Gastrocnemius medialis (tissue), 4 donors: ENCODE measurements around the gene SASH1. TPM values are rescaled to one million over a fixed set of nuclear protein-coding genes. Genes with fewer than 3 reads are reported as not detected.

Source experiments
- ATAC-seq, 2 donors: fragments of 150-250 bp; one replicate each; pipeline ENCODE4 v1.9.1; 2016
- DNase-seq, 2 donors: peaks; one replicate each; pipeline ENCODE4 v3.0.0-alpha.2; 2019
- H3K27ac ChIP-seq, 4 donors: fragments of 200-600 bp; sonication (generic); 1 replicate in 1 of 4; 2 replicates in 3 of 4; pipeline ENCODE4 v1.5.1; 2016 to 2018; ENCODE audit warnings: mild to moderate bottlenecking in 2 of 4, moderate library complexity in 1 of 4
- H3K27me3 ChIP-seq, 3 donors: fragments of 200-600 bp; sonication (generic) in 2 of 3; 1 replicate in 1 of 3; 2 replicates in 2 of 3; pipeline versions ENCODE4 v1.5.1 to v1.6.0; 2016 to 2019; ENCODE audit warnings: mild to moderate bottlenecking in 1 of 3, moderate library complexity in 1 of 3
- H3K36me3 ChIP-seq, 2 donors: fragments of 200-600 bp; sonication (generic) in 1 of 2; one replicate each; pipeline ENCODE4 v1.5.1; 2017 to 2018
- H3K4me1 ChIP-seq, 2 donors: fragments of 200-600 bp; sonication (generic) in 1 of 2; one replicate each; pipeline ENCODE4 v1.5.1; 2016 to 2017; ENCODE audit warnings: mild to moderate bottlenecking in 2 of 2
- H3K4me3 ChIP-seq, 4 donors: fragments of 200-600 bp; sonication (generic) in 3 of 4; 1 replicate in 1 of 4; 2 replicates in 3 of 4; pipeline ENCODE4 v1.5.1; 2016 to 2019; ENCODE audit warnings: mild to moderate bottlenecking in 2 of 4
- H3K9me3 ChIP-seq, 3 donors: fragments of 200-600 bp; sonication (generic) in 2 of 3; 1 replicate in 1 of 3; 2 replicates in 2 of 3; pipeline ENCODE4 v1.5.1; 2016 to 2019
- CTCF ChIP-seq, 5 experiments: fragments of 450-650 bp in 3 of 5; fragments of 200-600 bp in 2 of 5; sonication (generic) in 2 of 5; IDR thresholded peaks in 4 of 5; conservative IDR thresholded peaks in 1 of 5; 1 replicate in 4 of 5; 2 replicates in 1 of 5; pipeline ENCODE4 v1.5.1; 2016 to 2019; ENCODE audit warnings: antibody characterized with exemption in 5 of 5, mild to moderate bottlenecking in 3 of 5, moderate library complexity in 3 of 5
- POLR2A ChIP-seq, 2 donors: fragments of 450-650 bp; IDR thresholded peaks; one replicate each; pipeline ENCODE4 v1.6.1; 2017; ENCODE audit warnings: antibody characterized with exemption in 2 of 2, mild to moderate bottlenecking in 2 of 2, moderate library complexity in 2 of 2
- in situ Hi-C, 4 donors: fragments of 200-750 bp; cut with MboI; loops; one replicate each; pipeline versions ENCODE4 v1.15.0 to v1.8.0; 2017; ENCODE audit warnings: low sequenced_read_pairs in 4 of 4
- intact Hi-C: fragments of 100-400 bp; cut with DNase I; formaldehyde crosslinking; loops from one replicate; pipeline ENCODE4 v1.15.1; 2023; ENCODE audit warnings: low total_unique reads
- total RNA-seq, 4 donors: library from RNA; depleted of rRNA; stranded (reverse); fragments of >200 nt; gene quantifications; one replicate each; pipeline versions ENCODE4 v1.1.0 to v1.2.3, GENCODE V29; 2016

Gene SASH1
- total RNA-seq, 4 donors from 2014 or later: 28.2 to 42.4 (median 35.4) TPM

GRCh38 chr6:148307405-148307804 lies 35.2 kb upstream of the SASH1 start:
- DNase-seq (no peak), ATAC-seq (no peak)
- TF ChIP-seq CTCF (IDR thresholded peaks at IDR 0.05 in 4 of 5, conservative IDR thresholded peaks at IDR 0.05 in 1 of 5) (no peak), POLR2A (IDR thresholded peaks at IDR 0.05) (no peak)
- Histone ChIP-seq H3K27ac (no peak overlapping the region), H3K4me3 (no peak overlapping the region), H3K27me3 (no peaks in the 10 kb centered on the region), H3K4me1 (peaks cover 0 to 3% of the 10 kb centered on the region in 2 donors), H3K9me3 (no peaks in the 10 kb centered on the region), H3K36me3 (no peaks in the 10 kb centered on the region)
- intact Hi-C loops (no loop called here), in situ Hi-C loops (no loop called here)

- Histone ChIP-seq H3K9me3 (no peaks in the 10 kb centered on the region), H3K27ac (no peak overlapping the region), H3K36me3 (no peaks in the 10 kb centered on the region), H3K27me3 (no peaks in the 10 kb centered on the region), H3K4me3 (no peak overlapping the region), H3K4me1 (peaks cover 0 to 3% of the 10 kb centered on the region in 2 donors)
- no peak for TF ChIP-seq CTCF (IDR thresholded peaks at IDR 0.05 in 4 of 5, conservative IDR thresholded peaks at IDR 0.05 in 1 of 5)
- TF ChIP-seq POLR2A (IDR thresholded peaks at IDR 0.05): no peak
- ATAC-seq (peak in 1 of 2 donors; percentile 28), DNase-seq (no peak)
- in situ Hi-C loops (no loop called here), intact Hi-C loops (no loop called here)
Observed at GRCh38 chr6:148309301-148309700, 33.3 kb upstream of the SASH1 start.

GRCh38 chr6:148311966-148312669 lies 30.5 kb upstream of the SASH1 start:
- no peak overlapping the region for H3K4me3 ChIP-seq
- TF ChIP-seq POLR2A (IDR thresholded peaks at IDR 0.05) (no peak), CTCF (IDR thresholded peaks at IDR 0.05 in 4 of 5, conservative IDR thresholded peaks at IDR 0.05 in 1 of 5) (no peak)
- no peaks in the 10 kb centered on the region for H3K36me3 ChIP-seq
- in situ Hi-C loops: no loop called here
- DNase-seq (no peak), ATAC-seq (peak in 1 of 2 donors; percentile 51)
- no peaks in the 10 kb centered on the region for H3K9me3 ChIP-seq
- H3K27ac ChIP-seq: no peak overlapping the region
- H3K4me1 ChIP-seq: no peaks in the 10 kb centered on the region
- H3K27me3 ChIP-seq: no peaks in the 10 kb centered on the region
- intact Hi-C loops: no loop called here

GRCh38 chr6:148313488-148313887 lies 29.1 kb upstream of the SASH1 start:
- no peak for ATAC-seq
- intact Hi-C loops (no loop called here), in situ Hi-C loops (no loop called here)
- H3K27me3 ChIP-seq: no peaks in the 10 kb centered on the region
- no peak overlapping the region for H3K27ac ChIP-seq
- H3K4me3 ChIP-seq: no peak overlapping the region
- no peaks in the 10 kb centered on the region for H3K36me3 ChIP-seq
- no peak for DNase-seq
- TF ChIP-seq POLR2A (IDR thresholded peaks at IDR 0.05) (no peak), CTCF (IDR thresholded peaks at IDR 0.05 in 4 of 5, conservative IDR thresholded peaks at IDR 0.05 in 1 of 5) (no peak)
- no peaks in the 10 kb centered on the region for H3K4me1 ChIP-seq
- H3K9me3 ChIP-seq: no peaks in the 10 kb centered on the region

GRCh38 chr6:148316308-148316707 lies 26.3 kb upstream of the SASH1 start:
- TF ChIP-seq CTCF (IDR thresholded peaks at IDR 0.05 in 4 of 5, conservative IDR thresholded peaks at IDR 0.05 in 1 of 5) (no peak), POLR2A (IDR thresholded peaks at IDR 0.05) (no peak)
- no peak for ATAC-seq
- DNase-seq: no peak
- H3K9me3 ChIP-seq: no peaks in the 10 kb centered on the region
- H3K27ac ChIP-seq: no peak overlapping the region
- H3K4me1 ChIP-seq: no peaks in the 10 kb centered on the region
- H3K4me3 ChIP-seq: no peak overlapping the region
- H3K27me3 ChIP-seq: no peaks in the 10 kb centered on the region
- intact Hi-C loops: no loop called here
- in situ Hi-C loops: no loop called here
- H3K36me3 ChIP-seq: no peaks in the 10 kb centered on the region
